GM04503 (cell line): ENCODE measurements around the gene UMAD1.
A peak's percentile ranks its signal among the peaks of the same experiment; 100 is the strongest.

ENCODE experiments used
- DNase-seq: peaks from one replicate; pipeline ENCODE4 v3.0.0-alpha.2; 2012; ENCODE audit warnings: low read depth

Gene UMAD1

DNA sequence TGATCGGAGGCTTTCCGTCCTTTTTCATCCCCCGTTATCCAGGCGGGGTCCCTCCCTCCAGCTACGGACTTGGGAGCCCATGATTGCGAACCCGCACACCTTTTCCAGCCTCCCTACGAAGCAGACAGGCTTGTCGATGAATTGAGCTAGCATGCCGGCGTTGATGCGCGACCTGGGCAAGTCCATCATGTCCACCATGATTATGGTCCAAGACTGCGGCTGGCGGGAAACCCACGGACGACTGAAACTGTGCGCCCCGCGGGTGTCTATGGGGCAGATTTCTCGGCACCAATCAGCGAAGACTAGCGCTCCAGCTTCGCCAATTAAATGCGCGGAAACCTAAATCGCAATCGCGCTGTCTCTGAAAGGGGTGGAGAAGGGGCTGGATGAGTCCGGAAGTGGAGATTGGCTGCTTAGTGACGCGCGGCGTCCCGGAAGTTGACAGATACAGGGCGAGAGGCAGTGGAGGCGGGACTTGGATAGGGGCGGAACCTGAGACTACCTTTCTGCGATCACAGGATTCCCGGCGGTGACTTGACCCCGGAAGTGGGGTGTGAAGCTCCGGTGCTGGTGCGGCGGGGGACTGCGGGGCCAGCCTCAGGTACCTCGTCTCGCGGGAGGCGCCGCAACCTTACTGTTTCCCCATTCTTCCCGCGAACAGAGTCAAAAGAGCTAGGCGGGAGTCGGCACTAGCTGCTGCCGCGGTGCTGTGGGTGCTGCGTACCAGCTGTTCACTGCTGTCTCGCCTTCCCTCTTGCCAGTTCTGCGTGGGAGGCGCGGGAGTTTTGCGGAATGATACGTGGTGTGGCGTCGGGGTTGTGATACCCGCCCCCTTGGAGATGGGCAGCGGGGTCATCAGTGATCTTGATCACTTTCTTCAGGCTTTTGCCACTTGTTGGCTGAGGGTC, at the start of gene UMAD1:
UMAD1 (plus strand) TSS at position 532 of the 908 bp plus-strand sequence. CDS start 32,620 bp downstream, outside the sequence.
- DNase-seq: peak; percentile 98

DNA sequence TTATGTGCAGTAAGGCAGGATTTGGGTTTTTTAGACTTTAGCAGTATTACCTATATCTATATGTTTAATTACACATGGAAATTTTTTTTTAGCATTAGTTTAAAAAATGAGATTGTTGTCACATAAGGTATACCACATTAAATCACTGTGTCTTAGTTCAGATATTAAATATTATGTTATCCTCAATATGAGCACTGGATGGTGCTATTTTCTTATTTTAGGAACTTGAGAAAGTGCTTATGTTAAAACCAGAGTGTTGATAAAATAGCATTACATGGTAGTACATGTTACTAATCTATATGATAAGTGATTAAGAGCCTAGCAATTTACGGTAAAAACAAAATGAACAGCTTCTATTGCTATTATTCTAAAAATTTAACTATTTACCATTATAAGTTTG, 45.1 kb upstream of the UMAD1 start:
- DNase-seq: no peak

DNA sequence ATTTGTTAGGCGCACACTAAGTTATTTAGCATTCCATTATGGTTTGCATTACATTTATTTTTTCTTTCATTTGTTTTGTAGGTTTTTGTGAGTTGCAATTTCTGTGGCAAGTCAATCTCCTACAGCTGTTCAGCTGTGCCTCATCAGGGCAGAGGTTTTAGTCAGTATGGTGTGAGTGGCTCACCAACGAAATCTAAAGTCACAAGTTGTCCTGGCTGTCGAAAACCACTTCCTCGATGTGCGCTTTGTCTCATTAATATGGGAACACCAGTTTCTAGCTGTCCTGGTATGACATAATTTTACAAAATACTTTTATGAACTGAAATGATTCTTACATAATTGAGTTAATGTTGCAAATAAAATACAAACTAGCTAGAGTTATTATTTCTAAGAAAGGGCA, 44.4 kb upstream of the UMAD1 start:
- no peak for DNase-seq

DNA sequence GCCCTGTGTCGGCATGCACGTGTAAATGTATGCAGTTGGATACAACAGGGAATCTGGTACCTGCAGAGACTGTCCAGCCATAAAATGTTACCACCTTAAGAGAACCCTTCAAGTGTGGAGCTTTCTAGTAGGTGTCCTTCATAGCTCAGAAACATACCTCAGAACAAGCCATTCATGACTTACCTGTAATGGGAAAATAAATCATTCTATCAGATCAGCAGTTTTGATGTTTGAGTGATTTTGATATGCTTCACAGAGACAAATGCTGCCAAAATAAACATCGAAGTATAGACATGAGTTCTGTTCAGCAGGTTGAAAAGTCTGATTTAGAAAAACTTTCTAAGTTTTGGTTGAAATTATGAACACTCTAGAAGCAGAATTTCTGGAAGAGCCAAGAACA, 33.5 kb upstream of the UMAD1 start:
- DNase-seq: no peak

DNA sequence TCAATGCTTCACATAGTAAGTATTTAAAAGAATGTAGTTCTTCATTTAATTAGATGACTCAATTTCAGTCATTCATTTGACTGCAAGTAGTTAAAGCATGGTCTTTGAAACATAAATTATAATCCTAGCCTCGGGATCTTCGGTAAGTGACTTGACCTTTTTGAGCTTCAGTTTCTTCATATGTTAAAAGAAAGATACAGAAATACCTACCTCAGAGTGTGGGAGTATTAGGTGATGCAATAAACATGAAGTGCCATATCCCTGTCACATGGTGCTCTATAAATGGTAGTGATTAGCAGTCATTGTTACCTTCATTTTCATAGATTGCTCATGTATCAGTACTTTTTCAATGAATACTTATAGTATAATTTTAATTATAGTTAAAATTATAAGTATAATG, 31.2 kb upstream of the UMAD1 start:
- DNase-seq: no peak

- no peak for DNase-seq
Observed at GRCh38 chr7:7612519-7612918, 28.0 kb upstream of the UMAD1 start.

DNA sequence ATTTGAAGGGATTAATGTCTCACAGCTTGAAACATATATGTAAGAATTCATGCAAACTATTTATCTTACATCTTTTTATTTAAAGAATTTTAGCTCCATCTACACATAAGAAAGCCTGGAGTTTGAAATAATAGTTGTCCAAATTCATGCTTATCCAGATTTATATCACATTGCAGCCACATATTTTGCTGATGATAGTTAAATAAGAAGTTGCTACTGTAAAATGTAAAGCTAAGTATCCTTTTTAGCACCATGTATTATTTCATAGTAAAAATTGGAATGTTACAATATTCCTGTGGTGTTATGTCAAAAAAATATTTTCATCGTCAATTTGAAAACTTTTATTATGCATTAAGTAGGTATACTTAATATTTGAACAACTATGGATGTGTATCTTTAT, 27.3 kb upstream of the UMAD1 start:
- DNase-seq: no peak

GRCh38 chr7:7614018-7614741, 26.4 kb upstream of the UMAD1 start:
- no peak for DNase-seq

DNA sequence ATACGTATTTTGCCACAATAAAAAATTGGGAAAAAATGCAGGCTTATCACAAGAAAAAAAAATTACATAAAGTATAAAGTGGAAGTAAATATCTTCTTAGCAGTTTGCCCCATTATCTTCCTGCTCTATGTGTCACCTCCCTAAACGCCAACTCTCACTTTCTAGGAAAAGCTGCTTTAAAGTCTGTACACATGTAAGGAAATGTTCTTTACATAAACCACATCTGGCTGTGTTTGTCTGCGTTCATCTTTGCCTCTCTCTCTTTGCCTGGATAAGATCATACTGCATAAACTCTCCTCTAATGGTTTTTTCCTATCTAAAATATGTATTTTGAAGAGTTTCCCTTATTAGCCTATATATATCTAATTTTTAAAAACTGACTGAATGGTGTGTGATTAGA, 23.0 kb upstream of the UMAD1 start:
- DNase-seq: no peak

GRCh38 chr7:7618410-7618809, 22.1 kb upstream of the UMAD1 start:
- no peak for DNase-seq

- DNase-seq: no peak
Observed at GRCh38 chr7:7620236-7620635, 20.3 kb upstream of the UMAD1 start.

DNA sequence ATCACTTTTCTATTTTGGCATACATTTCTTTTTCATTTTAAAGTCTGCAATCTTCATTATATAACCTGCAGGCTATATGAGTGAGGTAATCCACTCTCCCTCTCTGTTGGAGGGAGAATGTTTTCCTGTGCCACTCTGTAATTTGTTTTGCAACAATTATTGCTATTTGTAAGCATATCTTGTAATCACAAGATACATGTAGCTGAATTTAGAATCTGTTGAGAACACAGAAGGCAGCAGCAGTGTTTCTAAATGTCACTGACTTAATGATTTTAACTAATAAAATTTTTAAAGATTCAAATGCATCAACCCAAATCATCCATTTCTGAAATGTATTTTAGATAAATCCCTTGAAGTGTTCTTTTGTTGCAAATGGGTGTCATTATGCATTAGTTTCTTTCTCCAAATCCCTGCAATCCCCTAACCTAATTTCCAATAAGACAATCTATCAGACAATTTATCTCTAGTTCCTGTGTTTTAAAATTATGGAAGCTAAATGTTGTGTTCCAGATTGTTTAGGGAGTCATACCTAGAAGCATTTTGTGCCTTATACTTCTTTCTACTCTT, 19.8 kb upstream of the UMAD1 start:
- no peak for DNase-seq

DNA sequence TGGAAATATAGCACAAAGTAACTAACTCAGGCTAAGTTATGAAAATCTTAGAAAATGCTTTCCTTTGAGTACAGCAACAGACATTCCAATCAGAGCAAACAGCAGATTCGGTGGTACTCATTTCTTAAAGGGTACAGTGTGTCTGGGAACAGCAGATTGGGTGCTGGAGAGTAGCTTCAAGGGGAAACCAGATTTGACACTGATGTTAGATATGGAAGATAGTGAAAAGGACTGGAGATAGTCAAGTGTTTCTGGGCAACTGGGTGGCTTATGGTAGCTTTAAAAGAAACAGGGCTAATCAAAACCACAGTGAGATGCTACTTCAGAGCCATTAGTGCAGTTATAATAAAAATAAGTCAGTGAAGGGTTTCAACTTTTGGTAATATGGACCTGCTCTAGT, 12.1 kb upstream of the UMAD1 start:
- no peak for DNase-seq

DNA sequence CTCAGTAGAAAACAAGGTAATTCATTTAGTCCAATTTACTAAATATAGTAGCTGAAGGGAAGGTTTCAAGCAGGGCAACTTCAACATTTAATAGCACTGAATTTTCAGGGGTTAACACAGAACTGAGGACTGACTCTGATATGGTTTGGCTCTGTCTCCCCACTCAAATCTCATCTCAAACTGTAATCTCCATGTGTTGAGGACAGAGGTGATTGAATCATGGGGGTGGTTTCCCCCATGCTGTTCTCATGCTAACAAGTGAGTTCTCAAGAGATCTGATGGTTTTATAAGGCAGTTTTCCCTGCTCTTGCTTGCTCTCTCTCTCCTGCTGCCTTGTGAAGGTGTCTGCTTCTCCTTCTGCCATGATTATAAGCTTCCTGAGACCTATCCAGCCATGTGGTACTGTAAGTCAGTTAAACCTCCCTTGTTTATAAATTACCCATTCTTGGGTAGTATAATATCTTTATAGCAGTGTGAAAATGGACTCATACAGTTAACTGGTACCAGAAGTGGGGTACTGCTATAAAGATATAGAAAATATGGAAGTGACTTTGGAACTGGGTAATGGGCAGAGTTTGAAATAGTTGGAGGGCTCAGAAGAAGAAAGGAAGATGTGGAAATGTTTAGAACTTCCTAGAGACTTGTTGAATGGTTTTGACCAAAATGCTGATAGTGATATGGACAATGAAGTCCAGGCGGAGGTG, 9.8 kb upstream of the UMAD1 start:
- DNase-seq: no peak

DNA sequence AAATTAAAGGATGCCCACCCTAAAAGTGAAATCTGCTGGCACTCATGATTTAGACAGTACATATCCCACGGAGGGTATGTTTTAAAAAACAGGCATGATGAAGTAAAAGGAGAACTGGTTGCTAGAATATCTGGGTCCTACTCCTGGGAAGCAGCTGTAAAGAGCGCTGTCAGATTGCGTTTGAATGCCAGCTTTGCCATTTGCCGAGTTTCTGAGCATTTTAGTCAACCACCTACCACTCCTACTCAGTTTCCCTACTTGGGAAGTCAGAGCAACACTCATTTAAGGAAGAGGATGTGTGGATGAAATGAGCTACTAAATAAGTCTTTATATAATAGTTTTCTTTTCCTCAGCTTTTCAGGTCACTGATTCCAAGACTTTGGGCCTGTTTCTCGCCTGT, 1.1 kb upstream of the UMAD1 start:
- no peak for DNase-seq

GRCh38 chr7:7639847-7640220, 718 bp upstream of the UMAD1 start:
- DNase-seq: no peak

DNA sequence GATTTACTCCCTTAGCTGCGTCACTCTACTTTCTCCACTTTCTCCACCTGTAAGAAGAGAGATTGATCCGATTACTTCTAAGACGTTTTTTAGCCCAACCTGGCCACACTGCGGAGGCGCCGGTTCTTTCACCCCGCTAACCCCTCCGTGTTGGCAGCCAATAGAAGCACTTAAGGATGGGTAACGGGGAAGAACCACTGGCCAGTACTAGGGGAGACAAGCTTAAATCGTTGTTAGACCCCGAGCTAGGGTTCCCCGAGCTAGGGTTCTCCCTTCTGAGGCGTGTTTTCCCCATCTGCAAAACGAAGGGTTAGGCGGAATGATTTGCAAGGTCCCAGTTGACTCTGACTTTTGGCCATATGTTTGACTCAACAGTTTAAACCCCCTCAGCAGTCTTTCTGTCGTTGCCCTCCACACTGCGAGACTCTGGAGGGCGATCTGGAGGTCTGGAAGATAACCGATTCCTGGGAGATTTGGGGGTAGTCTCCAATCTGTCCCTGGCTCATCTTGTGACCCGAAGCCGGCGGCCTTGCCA, 644 bp downstream of the UMAD1 start:
- no peak for DNase-seq

DNA sequence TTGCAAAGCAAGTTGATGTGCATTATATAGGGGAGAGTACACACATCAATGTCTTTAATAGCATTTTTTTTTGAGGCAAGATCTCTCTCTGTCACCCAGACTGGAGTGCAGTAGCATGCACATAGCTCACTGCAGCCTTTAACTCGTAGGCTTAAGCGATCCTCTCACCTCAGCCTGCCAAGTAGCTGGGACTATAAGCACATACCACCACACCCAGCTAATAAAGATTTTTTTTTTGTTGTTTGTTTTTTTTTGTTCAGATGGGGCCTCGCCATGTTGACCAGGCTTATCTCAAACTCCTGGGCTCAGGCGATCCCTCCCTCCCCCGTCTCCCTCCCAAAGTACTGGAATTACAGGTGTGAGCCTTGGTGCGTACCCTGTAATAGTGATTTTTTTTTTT, 1.5 kb downstream of the UMAD1 start:
- DNase-seq: no peak

- DNase-seq: no peak
Observed at GRCh38 chr7:7647495-7648036, 7.0 kb downstream of the UMAD1 start.

GRCh38 chr7:7650682-7651206, 10.2 kb downstream of the UMAD1 start:
- DNase-seq: no peak

DNA sequence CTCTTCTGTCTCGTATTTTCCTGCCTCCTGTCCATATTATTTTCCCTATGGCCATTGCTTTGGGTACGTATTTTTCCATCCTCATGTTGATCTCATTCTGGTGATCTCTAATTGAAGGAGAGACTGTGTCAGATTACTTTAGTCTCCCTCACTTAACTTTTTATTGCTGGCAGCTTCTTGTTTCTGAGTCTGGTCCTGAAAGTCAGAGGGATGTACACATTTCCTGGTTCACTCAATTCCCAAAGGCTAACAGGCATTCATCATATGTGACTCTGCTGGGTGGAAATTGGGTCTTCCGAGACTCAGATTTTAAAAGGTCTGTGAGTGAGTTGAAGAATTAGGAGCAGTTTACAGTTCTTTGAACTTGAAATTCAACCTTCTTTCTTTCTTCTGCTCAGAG, 10.9 kb downstream of the UMAD1 start:
- no peak for DNase-seq
